MCF 10A (cell line): ENCODE data around the gene SYDE1. TPM values are rescaled to one million over a fixed set of nuclear protein-coding genes. Genes with fewer than 3 reads are reported as not detected.
A peak's percentile ranks its signal among the peaks of the same experiment; 100 is the strongest.

Experiments
- BruUV-seq: library from RNA; stranded (reverse); fragments of 400-500 nt; replicated peaks from 2 replicates; lab custom pipeline; 2021; lab: Mats Ljungman, UMichigan
- CTCF ChIA-PET: fragments of 300-600 bp; sonication (Branson Sonifier 250); formaldehyde crosslinking; extraction: SDS; loops from one replicate; lab custom pipeline; 2021; ENCODE audit warnings: antibody characterized with exemption, inconsistent platforms; lab: Yijun Ruan, JAX
- POLR2A ChIA-PET: fragments of 300-600, 350-650 bp; sonication (Branson Sonifier 250); formaldehyde crosslinking; extraction: SDS; loops from one replicate; lab custom pipeline; 2020; ENCODE audit warnings: antibody characterized with exemption, inconsistent platforms; lab: Yijun Ruan, JAX
- DNase-seq: peaks from one replicate; pipeline ENCODE4 v3.0.0-alpha.2; 2018; ENCODE audit not compliant: unreplicated experiment
- H3K27ac Mint-ChIP-seq: one replicate; pipeline ENCODE4 v1.8.0; 2022; ENCODE audit warnings: mild to moderate bottlenecking, low read depth, mixed read lengths; ENCODE audit not compliant: unreplicated experiment
- H3K27me3 Mint-ChIP-seq: one replicate; pipeline ENCODE4 v1.8.0; 2022; ENCODE audit warnings: mixed read lengths; ENCODE audit not compliant: insufficient read depth, unreplicated experiment
- H3K36me3 Mint-ChIP-seq: one replicate; pipeline ENCODE4 v1.8.0; 2022; ENCODE audit warnings: mild to moderate bottlenecking, moderate library complexity, mixed read lengths; ENCODE audit not compliant: insufficient read depth, unreplicated experiment
- H3K4me1 Mint-ChIP-seq: one replicate; pipeline ENCODE4 v1.8.0; 2022; ENCODE audit warnings: mixed read lengths; ENCODE audit not compliant: insufficient read depth, unreplicated experiment
- H3K4me3 Mint-ChIP-seq: one replicate; pipeline ENCODE4 v1.8.0; 2022; ENCODE audit warnings: mild to moderate bottlenecking, moderate library complexity, mixed read lengths; ENCODE audit not compliant: unreplicated experiment
- H3K9me3 Mint-ChIP-seq: one replicate; pipeline ENCODE4 v1.8.0; 2022; ENCODE audit warnings: mixed read lengths; ENCODE audit not compliant: unreplicated experiment
- CTCF ChIP-seq: fragments of 200-600 bp; IDR thresholded peaks from one replicate; pipeline ENCODE4 v1.8.0; 2022; ENCODE audit warnings: antibody characterized with exemption, mild to moderate bottlenecking; ENCODE audit not compliant: unreplicated experiment
- intact Hi-C: fragments of 100-400 bp; cut with micrococcal nuclease; formaldehyde crosslinking; loops from 2 replicates; pipeline ENCODE4 v1.14.1; 2022
- total RNA-seq: library from RNA; stranded (reverse); gene quantifications from 2 replicates; pipeline ENCODE4 v1.2.3, GENCODE V29; 2022

The SYDE1 gene
- total RNA-seq, 1 experiment from 2014 or later = 24.2 TPM

DNA sequence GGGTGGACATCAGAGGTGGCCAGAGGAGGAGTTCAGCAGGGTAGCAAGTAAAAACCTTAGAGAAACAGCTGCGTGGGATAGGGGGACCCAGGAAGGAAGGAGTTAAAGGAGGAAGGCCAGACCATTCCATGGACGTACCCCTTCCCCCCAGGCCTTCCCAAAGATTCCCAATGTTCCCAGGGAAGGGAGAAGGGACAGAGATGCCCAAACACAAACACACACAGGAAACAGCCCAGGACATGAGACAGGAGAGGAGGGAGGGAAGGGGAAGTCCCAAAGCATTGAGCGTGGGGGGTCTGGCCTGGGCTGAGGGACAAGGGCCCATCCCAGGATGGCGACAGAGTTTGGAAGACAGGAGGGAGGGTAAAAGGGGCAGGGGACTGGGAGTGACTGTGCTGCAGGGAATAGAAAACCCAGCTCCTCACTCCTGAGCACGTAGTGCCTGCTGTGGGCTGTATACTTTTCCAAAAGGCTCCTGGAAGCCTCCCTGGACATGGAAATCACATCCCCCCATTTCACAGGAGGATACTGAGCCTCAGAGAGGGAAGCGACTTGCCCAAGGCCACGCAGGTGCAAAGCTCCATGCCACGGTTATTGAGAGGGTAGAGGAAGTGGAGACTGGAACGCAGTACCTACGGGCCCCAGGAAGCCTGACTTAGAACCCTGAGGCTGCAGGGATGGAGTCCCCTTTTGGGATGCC lies 1.1 kb downstream of the SYDE1 start:
- intact Hi-C loops = no loop called here
- Mint-ChIP-seq H3K27ac (peak overlapping the region; percentile 88), H3K4me1 (peaks cover 15% of the 10 kb centered on the region), H3K36me3 (peaks cover 26% of the 10 kb centered on the region), H3K27me3 (no peaks in the 10 kb centered on the region), H3K9me3 (peaks cover 13% of the 10 kb centered on the region), H3K4me3 (peak overlapping the region; percentile 78)
- ChIA-PET CTCF (interaction anchor here (0.6 to 1.2 kb wide), 5 partner anchors 16 to 771 kb away, joined by 3 read pairs; no protein-coding TSS in a partner anchor), POLR2A (interaction anchor here (0.5 to 1.2 kb wide), 5 partner anchors 8 to 200 kb away, joined by 3 read pairs; no protein-coding TSS in a partner anchor)
- peak; percentile 12 for DNase-seq
- BruUV-seq = TSS peak; percentile 22
- TF ChIP-seq CTCF = no peak

GRCh38 chr19:15108845-15109767 lies 1.9 kb downstream of the SYDE1 start:
- Mint-ChIP-seq H3K36me3 (peaks cover 30% of the 10 kb centered on the region), H3K9me3 (peaks cover 6% of the 10 kb centered on the region), H3K27ac (peak overlapping the region; percentile 88), H3K4me3 (no peak overlapping the region), H3K4me1 (peaks cover 15% of the 10 kb centered on the region), H3K27me3 (no peaks in the 10 kb centered on the region)
- ChIA-PET CTCF (interaction anchor here (0.9 to 1.2 kb wide), 2 partner anchors 17 to 41 kb away, joined by 3 read pairs; no protein-coding TSS in a partner anchor), POLR2A (interaction anchor here (0.5 to 0.6 kb wide), 3 partner anchors 7 to 1367 kb away, joined by 3 read pairs; no protein-coding TSS in a partner anchor)
- intact Hi-C loops = no loop called here
- DNase-seq = no peak
- BruUV-seq = no TSS peak
- no peak for TF ChIP-seq CTCF

DNA sequence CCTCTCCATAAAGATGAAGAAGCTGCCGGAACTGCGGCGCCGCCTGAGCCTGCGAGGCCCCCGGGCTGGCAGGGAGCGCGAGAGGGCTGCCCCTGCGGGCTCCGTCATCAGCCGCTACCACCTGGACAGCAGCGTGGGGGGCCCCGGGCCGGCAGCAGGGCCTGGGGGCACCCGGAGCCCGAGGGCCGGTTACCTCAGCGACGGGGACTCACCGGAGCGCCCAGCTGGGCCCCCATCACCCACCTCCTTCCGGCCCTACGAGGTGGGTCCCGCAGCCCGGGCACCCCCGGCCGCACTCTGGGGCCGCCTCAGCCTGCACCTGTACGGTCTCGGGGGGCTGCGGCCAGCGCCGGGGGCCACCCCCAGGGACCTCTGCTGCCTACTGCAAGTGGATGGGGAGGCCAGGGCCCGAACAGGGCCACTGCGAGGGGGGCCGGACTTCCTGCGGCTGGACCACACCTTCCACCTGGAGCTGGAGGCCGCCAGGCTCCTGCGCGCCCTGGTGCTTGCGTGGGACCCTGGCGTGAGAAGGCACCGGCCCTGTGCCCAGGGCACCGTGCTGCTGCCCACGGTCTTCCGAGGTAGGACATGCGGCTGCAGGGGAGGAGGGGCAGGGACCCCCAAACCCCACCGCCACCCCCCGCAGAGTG lies 2.7 kb downstream of the SYDE1 start:
- CTCF ChIA-PET = interaction anchor here (1.2 kb wide), 1 partner anchor 40 kb away, joined by 3 read pairs; no protein-coding TSS in a partner anchor
- Mint-ChIP-seq H3K9me3 (no peaks in the 10 kb centered on the region), H3K36me3 (peaks cover 25% of the 10 kb centered on the region), H3K4me1 (peaks cover 15% of the 10 kb centered on the region), H3K27ac (no peak overlapping the region), H3K27me3 (no peaks in the 10 kb centered on the region), H3K4me3 (no peak overlapping the region)
- no TSS peak for BruUV-seq
- TF ChIP-seq CTCF = no peak
- intact Hi-C loops = no loop called here
- POLR2A ChIA-PET = no interaction called here
- no peak for DNase-seq
